H9 (cell line): ENCODE measurements around the gene FGFBP3. TPM values are rescaled to one million over a fixed set of nuclear protein-coding genes. Genes with fewer than 3 reads are reported as not detected.

Source experiments
- DNase-seq: peaks from one replicate; pipeline ENCODE4 v3.0.0-alpha.2; 2017
- H2AFZ ChIP-seq: one replicate; pipeline ENCODE4 v1.6.1; 2013; ENCODE audit warnings: mild to moderate bottlenecking, low read length, control low read depth, moderate library complexity
- H2AK5ac ChIP-seq: 2 replicates; pipeline ENCODE4 v1.6.1; 2013; ENCODE audit warnings: low read length, control low read depth, mixed read lengths; ENCODE audit not compliant: insufficient read length
- H2BK120ac ChIP-seq: one replicate; pipeline ENCODE4 v1.6.1; 2013; ENCODE audit warnings: low read depth, mild to moderate bottlenecking, low read length, control low read depth, inconsistent platforms; ENCODE audit not compliant: poor library complexity, severe bottlenecking
- H2BK12ac ChIP-seq: 2 replicates; pipeline ENCODE4 v1.6.1; 2013; ENCODE audit warnings: low read length, control low read depth, mixed read lengths, low read depth; ENCODE audit not compliant: insufficient read length
- H2BK15ac ChIP-seq: 2 replicates; pipeline ENCODE4 v1.6.1; 2013; ENCODE audit warnings: low read depth, low read length, control low read depth
- H2BK20ac ChIP-seq: one replicate; pipeline ENCODE4 v1.6.1; 2013; ENCODE audit warnings: low read depth, mild to moderate bottlenecking, low read length, control low read depth, inconsistent platforms; ENCODE audit not compliant: poor library complexity, severe bottlenecking
- H2BK5ac ChIP-seq: 2 replicates; pipeline ENCODE4 v1.6.1; 2013; ENCODE audit warnings: low read length, control low read depth, mixed read lengths; ENCODE audit not compliant: insufficient read length
- H3K14ac ChIP-seq: 2 replicates; pipeline ENCODE4 v1.6.1; 2013; ENCODE audit warnings: low read length, control low read depth; ENCODE audit not compliant: insufficient read depth
- H3K18ac ChIP-seq: 2 replicates; pipeline ENCODE4 v1.6.1; 2013; ENCODE audit warnings: low read depth, mild to moderate bottlenecking, mixed read lengths, low read length, control low read depth; ENCODE audit not compliant: insufficient read length
- H3K23ac ChIP-seq: 2 replicates; pipeline ENCODE4 v1.6.1; 2013; ENCODE audit warnings: low read length, control low read depth, mixed read lengths, low read depth; ENCODE audit not compliant: insufficient read length
- H3K23me2 ChIP-seq: 2 replicates; pipeline ENCODE4 v1.6.1; 2013; ENCODE audit warnings: low read depth, mild to moderate bottlenecking, mixed read lengths, low read length, control low read depth; ENCODE audit not compliant: insufficient read length, poor library complexity, severe bottlenecking
- H3K27ac ChIP-seq: 2 replicates; pipeline ENCODE4 v1.5.1; 2013; ENCODE audit warnings: low read length, control low read depth, mixed read lengths, low read depth; ENCODE audit not compliant: insufficient read length
- H3K27me3 ChIP-seq: 2 replicates; pipeline ENCODE4 v1.6.1; 2013; ENCODE audit warnings: low read length, control low read depth, inconsistent platforms; ENCODE audit not compliant: insufficient read depth
- H3K4ac ChIP-seq: 2 replicates; pipeline ENCODE4 v1.6.1; 2013; ENCODE audit warnings: low read depth, mild to moderate bottlenecking, control low read depth, inconsistent platforms, low read length, moderate library complexity
- H3K4me1 ChIP-seq: 2 replicates; pipeline ENCODE4 v1.6.1; 2013; ENCODE audit warnings: low read length, control low read depth, inconsistent platforms; ENCODE audit not compliant: insufficient read depth
- H3K4me2 ChIP-seq: 2 replicates; pipeline ENCODE4 v1.6.1; 2013; ENCODE audit warnings: low read length, control low read depth, mixed read lengths; ENCODE audit not compliant: insufficient read length, insufficient read depth
- H3K56ac ChIP-seq: 2 replicates; pipeline ENCODE4 v1.6.1; 2013; ENCODE audit warnings: low read depth, mild to moderate bottlenecking, mixed read lengths, low read length, control low read depth; ENCODE audit not compliant: insufficient read length
- H3K79me1 ChIP-seq: 2 replicates; pipeline ENCODE4 v1.6.1; 2013; ENCODE audit warnings: low read depth, mild to moderate bottlenecking, moderate library complexity, low read length, control low read depth, inconsistent platforms; ENCODE audit not compliant: insufficient read depth, poor library complexity, severe bottlenecking
- H3K79me2 ChIP-seq: 2 replicates; pipeline ENCODE4 v1.6.1; 2013; ENCODE audit warnings: low read length, control low read depth, inconsistent platforms; ENCODE audit not compliant: insufficient read depth
- H3K9ac ChIP-seq: 2 replicates; pipeline ENCODE4 v1.6.1; 2013; ENCODE audit warnings: low read length, control low read depth, mixed read lengths; ENCODE audit not compliant: insufficient read length; ENCODE audit errors: extremely low read depth
- H3K9me3 ChIP-seq: one replicate; pipeline ENCODE4 v1.6.1; 2013; ENCODE audit warnings: low read depth, low read length, inconsistent platforms; ENCODE audit not compliant: control insufficient read depth
- H3T11ph ChIP-seq: one replicate; pipeline ENCODE4 v1.6.1; 2013; ENCODE audit warnings: mild to moderate bottlenecking, low read length, control low read depth, inconsistent platforms
- H4K20me1 ChIP-seq: one replicate; pipeline ENCODE4 v1.6.1; 2013; ENCODE audit not compliant: control insufficient read depth, insufficient read length, insufficient read depth
- H4K5ac ChIP-seq: 2 replicates; pipeline ENCODE4 v1.6.1; 2013; ENCODE audit warnings: low read depth, mild to moderate bottlenecking, mixed read lengths, low read length, control low read depth; ENCODE audit not compliant: insufficient read length
- H4K8ac ChIP-seq: replicated peaks from 2 replicates; pipeline ENCODE4 v1.6.1; 2013; ENCODE audit warnings: low read length, control low read depth, mixed read lengths, low read depth; ENCODE audit not compliant: insufficient read length
- H4K91ac ChIP-seq: 2 replicates; pipeline ENCODE4 v1.6.1; 2013; ENCODE audit warnings: low read depth, mild to moderate bottlenecking, moderate library complexity, mixed read lengths, low read length, control low read depth; ENCODE audit not compliant: insufficient read length
- H3K27ac Mint-ChIP-seq, 3 experiments: 2 replicates in 2 of 3; 3 replicates in 1 of 3; pipeline ENCODE4 v1.8.0; 2020 to 2021; ENCODE audit warnings: mixed read lengths in 3 of 3, mild to moderate bottlenecking in 1 of 3, moderate library complexity in 1 of 3
- H3K27me3 Mint-ChIP-seq: 2 replicates; pipeline ENCODE4 v1.8.0; 2021; ENCODE audit warnings: low read depth, mild to moderate bottlenecking, moderate library complexity, mixed read lengths
- H3K36me3 Mint-ChIP-seq, 3 experiments: 2 replicates in 2 of 3; 3 replicates in 1 of 3; pipeline ENCODE4 v1.8.0; 2020 to 2021; ENCODE audit warnings: low read depth in 3 of 3, mixed read lengths in 3 of 3; ENCODE audit not compliant: insufficient read depth in 1 of 3
- H3K4me1 Mint-ChIP-seq, 2 experiments: 2 replicates each; pipeline ENCODE4 v1.8.0; 2020; ENCODE audit warnings: mixed read lengths in 2 of 2
- H3K4me3 Mint-ChIP-seq, 2 experiments: 2 replicates in 1 of 2; 3 replicates in 1 of 2; pipeline ENCODE4 v1.8.0; 2020 to 2021; ENCODE audit warnings: mild to moderate bottlenecking in 2 of 2, mixed read lengths in 2 of 2, moderate library complexity in 1 of 2
- H3K9me3 Mint-ChIP-seq, 2 experiments: 2 replicates in 1 of 2; 3 replicates in 1 of 2; pipeline ENCODE4 v1.8.0; 2020; ENCODE audit warnings: mild to moderate bottlenecking in 2 of 2, mixed read lengths in 2 of 2, moderate library complexity in 1 of 2
- WGBS: extraction: QIAGEN DNeasy Blood & Tissue Kit; methylation state at CpG from one replicate; pipeline ENCODE4 v1.1.7; 2013; ENCODE audit warnings: missing lambda C conversion rate, low lambda C conversion rate, mixed read lengths; ENCODE audit not compliant: insufficient read length; ENCODE audit errors: extremely low coverage; 5-methylcytosine and 5-hydroxymethylcytosine counted together
- total RNA-seq: library from RNA; stranded (reverse); gene quantifications from 2 replicates; pipeline ENCODE4 v1.2.1, GENCODE V29; 2021
- TF ChIP-seq, protein P1 (sequence below): fragments of 200-600 bp; sonication (generic); conservative IDR thresholded peaks from 3 replicates; pipeline ENCODE4 v1.8.0; 2021; ENCODE audit warnings: antibody characterized with exemption, mild to moderate bottlenecking

FGFBP3 gene
- total RNA-seq, 1 experiment from 2014 or later = 49.3 TPM

DNA sequence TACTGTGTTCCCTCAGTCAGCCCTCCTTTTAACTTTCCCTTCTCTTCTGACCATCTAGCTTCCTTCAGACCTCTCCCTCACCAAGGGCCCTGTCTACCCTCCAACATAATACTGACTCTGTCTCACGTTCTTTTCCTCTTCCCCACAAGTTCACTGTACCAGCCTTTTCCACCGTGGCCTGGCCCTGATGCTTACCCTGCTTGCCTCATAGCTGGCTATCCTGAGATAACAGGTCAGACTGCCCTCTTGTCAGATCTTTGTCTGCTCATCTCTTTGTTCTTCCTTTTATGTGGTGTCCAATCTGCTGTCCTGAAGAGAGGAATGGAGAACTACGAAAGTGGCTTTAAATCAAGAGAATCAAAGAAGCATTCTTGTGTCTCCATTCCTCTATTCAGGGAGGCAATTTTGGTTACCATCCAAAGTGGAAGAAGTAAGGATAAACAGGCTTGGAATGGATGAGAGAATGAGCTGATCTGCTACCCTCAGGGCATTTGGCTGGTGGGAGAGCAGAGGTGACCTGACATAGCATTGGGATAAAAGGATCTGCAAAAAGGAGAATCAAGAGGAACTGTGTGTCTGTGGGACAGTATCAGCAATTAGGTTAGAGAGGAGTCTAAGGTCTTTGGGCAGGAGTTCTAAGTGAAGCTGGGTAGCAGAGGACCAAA is 22.4 kb upstream of the FGFBP3 start:
- H3K36me3 Mint-ChIP-seq = peaks cover 16 to 34% (median 24%) of the 10 kb centered on the region in 3 experiments; a peak in 5 of 7 replicates

More for the DNA sequence above, 22.4 kb upstream of the FGFBP3 start:
- no peak for DNase-seq
- Histone ChIP-seq H3K18ac (no peak overlapping the region), H3K56ac (no peak overlapping the region), H3K14ac (no peak overlapping the region), H2BK5ac (no peak overlapping the region), H3K9ac (no peak overlapping the region), H2BK15ac (no peak overlapping the region), H2AFZ (no peak overlapping the region), H3K27me3 (no peaks in the 10 kb centered on the region), H4K91ac (no peak overlapping the region), H2BK12ac (no peak overlapping the region), H3K4ac (no peak overlapping the region), H4K8ac (no peak overlapping the region), H3K79me2 (peaks cover 11% of the 10 kb centered on the region; the same call in 1 of the 2 replicates), H3T11ph (no peak overlapping the region), H3K23me2 (no peaks in the 10 kb centered on the region), H3K23ac (no peak overlapping the region), H3K9me3 (no peaks in the 10 kb centered on the region), H2BK120ac (no peak overlapping the region), H3K79me1 (peaks cover 17% of the 10 kb centered on the region), H4K20me1 (no peaks in the 10 kb centered on the region), H3K4me1 (no peaks in the 10 kb centered on the region), H4K5ac (no peak overlapping the region), H3K4me2 (no peak overlapping the region), H3K27ac (no peak overlapping the region), H2BK20ac (no peak overlapping the region), H2AK5ac (no peak overlapping the region)
- Mint-ChIP-seq H3K27ac (peak overlapping the region in 1 of 3 experiments; percentile 51; a peak in 3 of 7 replicates), H3K4me3 (no peak overlapping the region), H3K9me3 (no peaks in the 10 kb centered on the region), H3K4me1 (peaks cover 10% of the 10 kb centered on the region in 2 experiments), H3K27me3 (no peaks in the 10 kb centered on the region)
- no CpG with 5 or more reads among the region's 3 CpGs for WGBS
- TF ChIP-seq, protein P1, sequence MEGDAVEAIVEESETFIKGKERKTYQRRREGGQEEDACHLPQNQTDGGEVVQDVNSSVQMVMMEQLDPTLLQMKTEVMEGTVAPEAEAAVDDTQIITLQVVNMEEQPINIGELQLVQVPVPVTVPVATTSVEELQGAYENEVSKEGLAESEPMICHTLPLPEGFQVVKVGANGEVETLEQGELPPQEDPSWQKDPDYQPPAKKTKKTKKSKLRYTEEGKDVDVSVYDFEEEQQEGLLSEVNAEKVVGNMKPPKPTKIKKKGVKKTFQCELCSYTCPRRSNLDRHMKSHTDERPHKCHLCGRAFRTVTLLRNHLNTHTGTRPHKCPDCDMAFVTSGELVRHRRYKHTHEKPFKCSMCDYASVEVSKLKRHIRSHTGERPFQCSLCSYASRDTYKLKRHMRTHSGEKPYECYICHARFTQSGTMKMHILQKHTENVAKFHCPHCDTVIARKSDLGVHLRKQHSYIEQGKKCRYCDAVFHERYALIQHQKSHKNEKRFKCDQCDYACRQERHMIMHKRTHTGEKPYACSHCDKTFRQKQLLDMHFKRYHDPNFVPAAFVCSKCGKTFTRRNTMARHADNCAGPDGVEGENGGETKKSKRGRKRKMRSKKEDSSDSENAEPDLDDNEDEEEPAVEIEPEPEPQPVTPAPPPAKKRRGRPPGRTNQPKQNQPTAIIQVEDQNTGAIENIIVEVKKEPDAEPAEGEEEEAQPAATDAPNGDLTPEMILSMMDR = no peak
